HepG2 (cell line): ENCODE data around the gene VPS4B. TPM values are rescaled to one million over a fixed set of nuclear protein-coding genes. Genes with fewer than 3 reads are reported as not detected.
A peak's percentile ranks its signal among the peaks of the same experiment; 100 is the strongest.

Experiments used
- HNRNPUL1 ChIP-seq: fragments of 200-400 bp; formaldehyde crosslinking; IDR thresholded peaks from 2 replicates; pipeline ENCODE4 v1.6.1; 2017; ENCODE audit warnings: low read depth, mild to moderate bottlenecking, low read length, moderate library complexity
- KMT2B ChIP-seq: IDR thresholded peaks from 2 replicates; pipeline ENCODE4 v1.6.1; 2016; ENCODE audit warnings: missing genetic modification reagents, missing compliant biosample characterization
- MYNN ChIP-seq: sonication (generic); formaldehyde crosslinking; IDR thresholded peaks from 2 replicates; pipeline ENCODE4 v1.4.0; 2020; ENCODE audit warnings: mild to moderate bottlenecking, low read depth, missing genetic modification reagents
- SALL2 ChIP-seq: sonication (generic); formaldehyde crosslinking; IDR thresholded peaks from 2 replicates; pipeline ENCODE4 v1.8.1; 2023; ENCODE audit warnings: mild to moderate bottlenecking, missing genetic modification reagents, inconsistent platforms
- ZBED4 ChIP-seq: sonication (generic); formaldehyde crosslinking; IDR thresholded peaks from 2 replicates; pipeline ENCODE4 v1.4.0; 2020; ENCODE audit warnings: missing genetic modification reagents, borderline replicate concordance
- ZMYM2 ChIP-seq: sonication (generic); formaldehyde crosslinking; IDR thresholded peaks from 2 replicates; pipeline ENCODE4 v1.8.0; 2022; ENCODE audit warnings: mild to moderate bottlenecking, missing genetic modification reagents
- ZNF17 ChIP-seq: sonication (generic); formaldehyde crosslinking; IDR thresholded peaks from 2 replicates; pipeline ENCODE4 v1.5.0; 2020; ENCODE audit warnings: mild to moderate bottlenecking, missing genetic modification reagents
- ZNF180 ChIP-seq: sonication (generic); formaldehyde crosslinking; IDR thresholded peaks from 2 replicates; pipeline ENCODE4 v1.4.0; 2020; ENCODE audit warnings: low read depth, missing genetic modification reagents, borderline replicate concordance
- polyA plus RNA-seq, 8 experiments: library from polyadenylated mRNA; depleted of rRNA in 3 of 8; stranded (reverse) in 7 of 8; unstranded in 1 of 8; fragments of >200 nt; fragmentation: Illumina TruSeq in 4 of 8; extraction: Trizol in 4 of 8; gene quantifications; 2 replicates each; pipeline versions ENCODE4 v1.2.1 to v1.2.3, GENCODE V29; 2011 to 2016; ENCODE audit warnings: low read depth in 4 of 8, missing spikeins in 1 of 8, mixed read lengths in 1 of 8; ENCODE audit not compliant: insufficient read depth in 1 of 8
- total RNA-seq, 5 experiments: library from RNA; depleted of rRNA; stranded (reverse); fragments of >200 nt; fragmentation: Illumina TruSeq; extraction: Trizol; gene quantifications; 2 replicates each; pipeline ENCODE4 v1.2.3, GENCODE V29; 2016; ENCODE audit warnings: low read depth in 1 of 5
- TF ChIP-seq, protein P1 (sequence below): sonication (generic); formaldehyde crosslinking; IDR thresholded peaks from 2 replicates; pipeline ENCODE4 v1.4.0; 2020; ENCODE audit warnings: missing genetic modification reagents
- TF ChIP-seq, protein P2 (sequence below): sonication (generic); formaldehyde crosslinking; IDR thresholded peaks from 2 replicates; pipeline ENCODE4 v1.5.0; 2020; ENCODE audit warnings: mild to moderate bottlenecking, missing genetic modification reagents, borderline replicate concordance
- TF ChIP-seq, protein P3 (sequence below): sonication (generic); formaldehyde crosslinking; IDR thresholded peaks from 2 replicates; pipeline ENCODE4 v1.8.0; 2022; ENCODE audit warnings: missing genetic modification reagents, mild to moderate bottlenecking, borderline replicate concordance

VPS4B gene
- total and polyA plus RNA-seq, 2 of the 13 experiments (the other 11 are each of a cell fraction or from before 2014, with no cell fraction given), result 12.8 to 25.9 TPM

DNA sequence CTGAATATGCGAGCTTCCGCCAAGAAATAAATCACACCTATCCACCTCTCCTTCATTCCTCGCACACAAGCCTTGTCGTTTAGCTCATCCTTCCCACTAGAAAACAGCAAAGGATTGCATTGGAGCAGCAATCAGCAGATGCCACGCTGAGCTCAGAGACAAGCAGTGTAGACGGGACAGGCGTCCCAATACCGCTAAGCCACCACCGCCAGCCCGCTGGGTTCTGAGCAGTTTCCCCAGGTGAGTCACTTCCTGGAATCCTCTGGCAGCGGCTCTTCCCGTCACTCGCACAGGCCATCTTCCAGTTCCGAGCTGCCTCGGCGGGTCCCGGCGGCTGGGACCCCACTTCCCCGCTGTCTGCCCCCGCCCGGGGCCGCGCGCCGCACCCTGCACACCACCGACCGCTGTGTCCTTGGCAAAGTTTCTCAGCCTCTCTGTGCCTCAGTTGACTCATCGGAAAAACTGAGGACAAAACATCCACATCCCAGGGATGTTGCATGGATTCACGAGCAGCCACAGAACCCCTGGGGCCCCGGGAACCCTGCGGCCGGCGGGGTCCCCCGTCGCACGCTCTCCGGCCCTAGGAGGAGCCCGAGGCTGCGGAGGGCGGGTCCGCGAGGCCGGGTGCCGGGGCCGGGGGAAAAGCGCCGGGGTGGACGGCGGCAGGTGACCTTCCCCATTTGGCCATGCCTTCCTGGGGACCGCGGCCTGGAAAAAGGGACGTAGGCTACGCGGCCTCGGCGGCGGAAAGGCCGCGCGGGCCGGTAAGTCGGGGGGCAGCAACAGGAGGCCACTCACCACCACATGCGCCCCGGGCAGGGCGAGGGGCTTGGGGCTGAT, 55.8 kb downstream of the VPS4B start (continued):
- TF ChIP-seq MYNN (CRISPR knock-in tag), result no peak
- no peak for TF ChIP-seq ZNF180
- no peak for TF ChIP-seq HNRNPUL1
- TF ChIP-seq ZBED4 (CRISPR knock-in tag), result peak; percentile 56; the same call in 1 of the 2 replicates
- TF ChIP-seq SALL2, result 0 out of 2 replicates have a peak, but pooled peaks have one; percentile 34
- TF ChIP-seq, protein P1, sequence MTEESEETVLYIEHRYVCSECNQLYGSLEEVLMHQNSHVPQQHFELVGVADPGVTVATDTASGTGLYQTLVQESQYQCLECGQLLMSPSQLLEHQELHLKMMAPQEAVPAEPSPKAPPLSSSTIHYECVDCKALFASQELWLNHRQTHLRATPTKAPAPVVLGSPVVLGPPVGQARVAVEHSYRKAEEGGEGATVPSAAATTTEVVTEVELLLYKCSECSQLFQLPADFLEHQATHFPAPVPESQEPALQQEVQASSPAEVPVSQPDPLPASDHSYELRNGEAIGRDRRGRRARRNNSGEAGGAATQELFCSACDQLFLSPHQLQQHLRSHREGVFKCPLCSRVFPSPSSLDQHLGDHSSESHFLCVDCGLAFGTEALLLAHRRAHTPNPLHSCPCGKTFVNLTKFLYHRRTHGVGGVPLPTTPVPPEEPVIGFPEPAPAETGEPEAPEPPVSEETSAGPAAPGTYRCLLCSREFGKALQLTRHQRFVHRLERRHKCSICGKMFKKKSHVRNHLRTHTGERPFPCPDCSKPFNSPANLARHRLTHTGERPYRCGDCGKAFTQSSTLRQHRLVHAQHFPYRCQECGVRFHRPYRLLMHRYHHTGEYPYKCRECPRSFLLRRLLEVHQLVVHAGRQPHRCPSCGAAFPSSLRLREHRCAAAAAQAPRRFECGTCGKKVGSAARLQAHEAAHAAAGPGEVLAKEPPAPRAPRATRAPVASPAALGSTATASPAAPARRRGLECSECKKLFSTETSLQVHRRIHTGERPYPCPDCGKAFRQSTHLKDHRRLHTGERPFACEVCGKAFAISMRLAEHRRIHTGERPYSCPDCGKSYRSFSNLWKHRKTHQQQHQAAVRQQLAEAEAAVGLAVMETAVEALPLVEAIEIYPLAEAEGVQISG, result peak; percentile 20; the same call in 1 of the 2 replicates
- no peak; the same call in 1 of the 2 replicates for TF ChIP-seq ZNF17
- TF ChIP-seq, protein P2, sequence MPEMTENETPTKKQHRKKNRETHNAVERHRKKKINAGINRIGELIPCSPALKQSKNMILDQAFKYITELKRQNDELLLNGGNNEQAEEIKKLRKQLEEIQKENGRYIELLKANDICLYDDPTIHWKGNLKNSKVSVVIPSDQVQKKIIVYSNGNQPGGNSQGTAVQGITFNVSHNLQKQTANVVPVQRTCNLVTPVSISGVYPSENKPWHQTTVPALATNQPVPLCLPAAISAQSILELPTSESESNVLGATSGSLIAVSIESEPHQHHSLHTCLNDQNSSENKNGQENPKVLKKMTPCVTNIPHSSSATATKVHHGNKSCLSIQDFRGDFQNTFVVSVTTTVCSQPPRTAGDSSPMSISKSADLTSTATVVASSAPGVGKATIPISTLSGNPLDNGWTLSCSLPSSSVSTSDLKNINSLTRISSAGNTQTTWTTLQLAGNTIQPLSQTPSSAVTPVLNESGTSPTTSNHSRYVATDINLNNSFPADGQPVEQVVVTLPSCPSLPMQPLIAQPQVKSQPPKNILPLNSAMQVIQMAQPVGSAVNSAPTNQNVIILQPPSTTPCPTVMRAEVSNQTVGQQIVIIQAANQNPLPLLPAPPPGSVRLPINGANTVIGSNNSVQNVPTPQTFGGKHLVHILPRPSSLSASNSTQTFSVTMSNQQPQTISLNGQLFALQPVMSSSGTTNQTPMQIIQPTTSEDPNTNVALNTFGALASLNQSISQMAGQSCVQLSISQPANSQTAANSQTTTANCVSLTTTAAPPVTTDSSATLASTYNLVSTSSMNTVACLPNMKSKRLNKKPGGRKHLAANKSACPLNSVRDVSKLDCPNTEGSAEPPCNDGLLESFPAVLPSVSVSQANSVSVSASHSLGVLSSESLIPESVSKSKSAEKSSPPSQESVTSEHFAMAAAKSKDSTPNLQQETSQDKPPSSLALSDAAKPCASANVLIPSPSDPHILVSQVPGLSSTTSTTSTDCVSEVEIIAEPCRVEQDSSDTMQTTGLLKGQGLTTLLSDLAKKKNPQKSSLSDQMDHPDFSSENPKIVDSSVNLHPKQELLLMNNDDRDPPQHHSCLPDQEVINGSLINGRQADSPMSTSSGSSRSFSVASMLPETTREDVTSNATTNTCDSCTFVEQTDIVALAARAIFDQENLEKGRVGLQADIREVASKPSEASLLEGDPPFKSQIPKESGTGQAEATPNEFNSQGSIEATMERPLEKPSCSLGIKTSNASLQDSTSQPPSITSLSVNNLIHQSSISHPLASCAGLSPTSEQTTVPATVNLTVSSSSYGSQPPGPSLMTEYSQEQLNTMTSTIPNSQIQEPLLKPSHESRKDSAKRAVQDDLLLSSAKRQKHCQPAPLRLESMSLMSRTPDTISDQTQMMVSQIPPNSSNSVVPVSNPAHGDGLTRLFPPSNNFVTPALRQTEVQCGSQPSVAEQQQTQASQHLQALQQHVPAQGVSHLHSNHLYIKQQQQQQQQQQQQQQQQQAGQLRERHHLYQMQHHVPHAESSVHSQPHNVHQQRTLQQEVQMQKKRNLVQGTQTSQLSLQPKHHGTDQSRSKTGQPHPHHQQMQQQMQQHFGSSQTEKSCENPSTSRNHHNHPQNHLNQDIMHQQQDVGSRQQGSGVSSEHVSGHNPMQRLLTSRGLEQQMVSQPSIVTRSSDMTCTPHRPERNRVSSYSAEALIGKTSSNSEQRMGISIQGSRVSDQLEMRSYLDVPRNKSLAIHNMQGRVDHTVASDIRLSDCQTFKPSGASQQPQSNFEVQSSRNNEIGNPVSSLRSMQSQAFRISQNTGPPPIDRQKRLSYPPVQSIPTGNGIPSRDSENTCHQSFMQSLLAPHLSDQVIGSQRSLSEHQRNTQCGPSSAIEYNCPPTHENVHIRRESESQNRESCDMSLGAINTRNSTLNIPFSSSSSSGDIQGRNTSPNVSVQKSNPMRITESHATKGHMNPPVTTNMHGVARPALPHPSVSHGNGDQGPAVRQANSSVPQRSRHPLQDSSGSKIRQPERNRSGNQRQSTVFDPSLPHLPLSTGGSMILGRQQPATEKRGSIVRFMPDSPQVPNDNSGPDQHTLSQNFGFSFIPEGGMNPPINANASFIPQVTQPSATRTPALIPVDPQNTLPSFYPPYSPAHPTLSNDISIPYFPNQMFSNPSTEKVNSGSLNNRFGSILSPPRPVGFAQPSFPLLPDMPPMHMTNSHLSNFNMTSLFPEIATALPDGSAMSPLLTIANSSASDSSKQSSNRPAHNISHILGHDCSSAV (CRISPR knock-in tag), result no peak
- TF ChIP-seq ZMYM2, result no peak
- TF ChIP-seq, protein P3, sequence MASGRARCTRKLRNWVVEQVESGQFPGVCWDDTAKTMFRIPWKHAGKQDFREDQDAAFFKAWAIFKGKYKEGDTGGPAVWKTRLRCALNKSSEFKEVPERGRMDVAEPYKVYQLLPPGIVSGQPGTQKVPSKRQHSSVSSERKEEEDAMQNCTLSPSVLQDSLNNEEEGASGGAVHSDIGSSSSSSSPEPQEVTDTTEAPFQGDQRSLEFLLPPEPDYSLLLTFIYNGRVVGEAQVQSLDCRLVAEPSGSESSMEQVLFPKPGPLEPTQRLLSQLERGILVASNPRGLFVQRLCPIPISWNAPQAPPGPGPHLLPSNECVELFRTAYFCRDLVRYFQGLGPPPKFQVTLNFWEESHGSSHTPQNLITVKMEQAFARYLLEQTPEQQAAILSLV (CRISPR knock-in tag), result peak; percentile 64; the same call in 1 of the 2 replicates
- peak; percentile 69 for TF ChIP-seq KMT2B (CRISPR knock-in tag)
